HCEC 1CT (cell line): Measurements from ENCODE around the gene CLIP2.

ENCODE experiments used
- DNase-seq: peaks from one replicate; pipeline ENCODE4 v3.0.0-alpha.2; 2017

The CLIP2 gene

DNA sequence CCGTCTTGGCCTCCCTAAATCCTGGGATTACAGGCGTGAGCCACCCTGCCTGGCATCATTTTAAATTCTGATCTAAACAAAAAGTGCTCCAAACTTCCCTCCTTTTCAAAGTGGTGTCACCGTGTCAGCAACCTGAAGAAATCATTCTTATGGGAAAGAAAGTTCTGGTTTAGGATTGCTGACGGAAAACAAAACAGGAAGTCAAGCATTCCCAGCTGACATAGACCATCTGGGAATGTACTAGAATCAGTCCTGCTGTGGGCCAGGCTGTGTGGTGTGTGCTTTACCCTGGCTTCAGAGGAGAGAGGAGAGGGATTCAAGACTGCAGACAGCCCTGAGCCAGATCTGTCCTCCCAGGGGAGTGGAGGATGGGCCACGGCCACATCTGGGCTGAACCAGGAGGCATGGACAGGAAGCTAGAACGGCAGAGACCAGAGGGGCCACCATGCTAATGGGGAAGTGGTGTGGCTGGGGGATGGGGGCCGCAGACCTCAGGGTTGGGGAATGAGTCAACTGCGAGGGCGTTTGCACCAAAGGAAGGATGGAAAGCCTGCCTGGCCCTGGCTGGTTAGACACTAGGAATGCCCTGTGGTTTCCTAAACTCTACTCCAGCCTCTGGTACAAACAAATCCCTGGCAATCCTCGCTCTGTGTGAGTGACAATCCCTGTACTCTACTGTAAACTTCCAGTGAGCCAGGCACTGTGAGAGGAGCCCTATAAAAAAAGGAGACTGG, 16.7 kb upstream of the CLIP2 start:
- peak; percentile 98 for DNase-seq

DNA sequence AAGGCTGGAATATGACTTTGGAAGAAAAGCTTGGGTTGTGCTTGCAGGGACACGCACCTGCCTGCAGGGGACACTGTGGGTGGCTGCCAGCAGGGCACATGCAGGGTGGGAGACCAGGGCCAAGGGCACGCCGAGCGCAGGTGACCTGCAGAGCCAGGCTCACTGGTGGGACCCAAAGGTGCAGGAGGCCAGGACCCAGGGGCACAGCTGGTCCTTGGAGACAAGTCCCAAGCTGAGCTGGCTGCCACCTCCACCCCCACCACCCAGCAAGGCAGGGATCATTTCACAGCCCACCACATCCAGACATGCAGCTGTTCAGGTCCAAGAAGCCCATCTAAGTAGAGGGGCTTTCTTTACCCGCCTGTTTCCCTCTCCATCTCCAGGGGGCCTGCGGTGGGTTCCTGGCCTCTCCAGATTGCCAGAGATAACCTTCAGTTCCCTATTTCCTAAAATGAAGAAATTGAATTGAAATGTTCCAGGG, 13.8 kb upstream of the CLIP2 start:
- peak; percentile 33 for DNase-seq

DNA sequence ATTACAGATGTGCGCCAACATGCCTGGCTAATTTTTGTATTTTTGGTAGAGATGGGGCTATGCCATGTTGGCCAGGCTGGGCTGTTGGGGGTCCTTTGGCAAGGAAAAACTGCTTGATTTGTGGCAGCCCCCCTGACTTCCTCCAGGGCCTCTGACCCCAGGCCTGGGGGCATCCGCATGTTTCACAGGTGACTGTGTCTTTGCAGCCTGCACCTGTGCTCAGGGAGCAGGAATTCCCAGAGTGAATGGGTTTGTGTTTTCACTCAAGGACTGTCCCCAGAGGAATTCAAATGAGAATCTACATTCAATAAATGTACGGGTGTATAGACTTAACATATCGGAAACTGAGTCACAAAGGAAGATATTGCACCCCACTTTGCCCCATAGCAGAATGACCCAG, 11.6 kb upstream of the CLIP2 start:
- DNase-seq = no peak

DNA sequence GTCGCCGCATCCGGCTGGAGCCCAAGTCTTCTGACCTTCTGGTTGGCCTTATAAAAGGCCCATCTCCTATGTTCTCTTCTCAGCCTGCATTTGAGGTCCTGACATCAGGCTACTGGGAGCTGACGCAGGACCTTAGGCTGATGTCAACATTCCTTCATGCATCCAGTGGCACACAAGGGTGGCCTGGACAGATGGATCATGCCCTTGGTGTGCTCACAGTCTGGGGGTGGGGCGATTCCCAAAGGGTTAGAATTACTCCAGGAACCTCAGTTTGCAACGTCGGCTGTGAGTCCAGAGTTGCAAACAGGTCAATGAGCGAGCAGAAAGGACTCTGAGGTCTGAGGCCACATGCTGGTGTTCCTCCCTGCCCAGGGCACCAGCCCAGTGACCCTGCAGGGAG, 8.2 kb upstream of the CLIP2 start:
- peak; percentile 56 for DNase-seq

DNA sequence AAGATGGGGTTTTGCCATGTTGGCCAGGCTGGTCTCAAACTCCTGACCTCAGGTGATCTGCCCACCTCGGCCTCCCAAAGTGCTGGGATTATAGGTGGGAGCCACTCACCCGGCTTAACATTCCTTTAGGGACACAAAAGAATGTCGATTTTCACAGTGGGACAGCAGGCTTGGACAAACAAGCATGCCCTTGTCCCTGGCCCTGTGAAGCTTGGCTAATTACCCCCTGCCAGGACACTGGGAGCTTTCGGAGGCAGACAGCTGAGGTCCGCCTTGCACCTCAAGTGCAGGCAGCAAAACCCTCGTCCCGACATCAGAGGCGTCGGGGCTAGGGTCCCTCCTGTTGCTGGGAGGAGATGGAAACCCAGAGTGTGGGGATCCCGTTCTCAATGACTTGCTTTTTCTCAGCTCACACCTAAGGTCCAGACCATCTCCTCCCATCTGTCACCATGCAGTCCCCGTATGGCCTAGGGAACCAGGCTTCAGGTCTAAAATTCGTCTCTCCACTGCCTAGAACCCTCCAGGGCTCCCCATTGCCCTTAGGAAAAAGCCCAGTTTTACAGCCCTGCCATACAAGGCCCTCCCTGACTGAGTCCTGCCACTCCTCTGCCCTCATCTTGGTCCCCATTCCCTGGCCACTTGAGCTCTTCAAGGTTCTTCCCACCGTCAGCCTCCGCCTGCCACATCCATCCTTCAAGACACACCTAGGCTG, 6.3 kb upstream of the CLIP2 start:
- no peak for DNase-seq

DNA sequence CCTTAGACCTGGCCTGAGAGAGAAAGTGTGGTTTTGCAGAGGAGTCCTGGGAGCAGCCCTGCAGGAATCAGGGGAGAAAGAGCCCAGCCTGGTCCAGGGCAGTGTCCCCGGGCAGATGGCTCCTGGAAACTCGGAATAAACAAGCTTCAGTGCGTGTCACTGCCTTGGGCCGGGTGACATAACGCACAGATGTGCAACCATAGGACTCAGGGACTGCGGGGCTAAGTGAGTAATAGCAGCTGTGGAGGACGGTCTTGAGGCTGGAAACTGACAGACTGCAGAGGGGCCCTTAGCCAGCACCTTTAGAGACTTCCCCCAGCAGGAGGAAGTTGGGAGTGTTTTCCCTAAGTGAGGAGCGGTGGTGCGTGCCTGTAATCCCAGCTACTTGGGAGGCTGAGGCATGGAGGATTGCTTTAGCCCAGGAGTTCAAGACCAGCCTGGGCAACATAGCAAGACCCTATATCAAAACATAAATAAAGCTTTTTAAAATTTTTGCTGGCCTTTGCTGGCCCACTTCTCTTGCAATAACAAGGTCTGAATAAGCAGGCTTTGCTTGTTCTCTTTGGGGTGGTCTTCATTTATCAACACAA, 5.3 kb upstream of the CLIP2 start:
- DNase-seq = no peak

DNA sequence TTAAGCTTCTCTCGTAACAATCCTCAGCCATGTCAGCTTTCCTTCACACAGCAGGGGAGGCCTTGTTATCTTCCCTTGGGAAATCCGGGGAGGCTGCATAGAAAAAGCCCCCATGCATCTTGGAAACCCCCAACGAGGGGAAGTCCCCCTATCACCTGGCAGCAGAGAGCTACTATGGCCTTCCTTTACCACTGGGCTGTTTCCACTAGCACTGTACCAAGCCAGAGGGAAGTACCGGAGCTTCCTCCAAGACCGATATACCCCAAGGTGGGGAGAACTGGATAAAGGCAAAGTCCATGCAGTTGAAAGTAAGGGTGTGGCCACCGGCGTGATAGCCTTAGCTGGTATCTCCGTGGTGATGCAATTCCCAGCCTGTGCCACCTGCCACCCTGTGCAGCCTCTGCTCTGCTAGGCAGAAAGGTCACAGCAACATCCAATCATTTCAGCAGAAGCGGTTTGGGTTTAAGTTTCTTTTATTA, 4.4 kb upstream of the CLIP2 start:
- DNase-seq = no peak

DNA sequence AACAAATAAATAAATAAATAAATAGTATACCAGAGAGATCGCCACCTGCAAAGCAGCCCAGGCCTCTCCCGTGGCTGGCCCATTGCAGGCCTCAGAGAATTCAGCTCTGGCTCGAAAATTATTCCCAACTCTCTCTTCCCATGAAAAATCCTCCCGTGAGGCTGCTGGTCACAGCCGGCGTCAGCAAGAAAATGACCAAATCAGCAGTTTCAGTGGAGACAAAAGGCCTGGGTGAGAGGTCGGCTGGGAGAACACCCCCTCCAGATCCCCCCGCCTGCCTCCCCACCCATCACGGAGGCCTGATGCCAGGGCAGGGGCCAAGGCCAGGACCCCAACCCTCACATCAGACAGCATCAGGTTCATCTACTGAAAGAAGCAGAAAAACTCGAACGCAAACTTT, 3.1 kb upstream of the CLIP2 start:
- DNase-seq = no peak

DNA sequence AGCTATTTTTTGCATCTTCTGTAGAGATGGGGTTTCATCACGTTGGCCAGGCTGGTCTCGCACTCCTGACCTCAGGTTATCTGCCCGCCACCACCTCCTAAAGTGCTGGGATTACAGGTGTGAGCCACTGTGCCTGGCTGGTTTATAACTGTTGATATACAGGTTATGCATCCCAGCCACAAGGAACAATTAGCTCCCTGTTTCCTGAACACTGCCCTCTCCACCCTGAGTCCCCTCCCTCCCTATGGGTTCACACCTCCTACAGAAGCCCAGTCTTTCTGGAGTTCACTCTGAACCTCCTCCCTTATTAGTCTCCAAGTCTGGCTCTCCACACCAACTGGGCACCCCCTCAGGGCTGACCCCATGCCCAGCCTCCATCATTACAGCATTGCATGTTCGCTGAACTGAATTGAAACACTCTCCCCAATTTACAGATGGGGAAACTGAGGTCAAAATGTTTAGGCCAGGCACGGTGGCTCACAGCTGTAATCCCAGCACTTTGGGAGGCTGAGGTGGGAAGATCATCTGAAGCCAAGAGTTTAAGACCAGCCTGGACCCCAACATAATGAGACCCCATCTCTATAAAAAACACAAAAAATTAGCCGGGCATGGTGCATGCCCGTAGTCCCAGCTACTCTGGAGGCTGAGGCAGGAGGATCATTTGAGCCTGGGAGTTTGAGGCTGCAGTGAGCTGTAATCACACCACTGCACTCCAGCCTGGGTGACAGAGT, 1.7 kb upstream of the CLIP2 start:
- no peak for DNase-seq

DNA sequence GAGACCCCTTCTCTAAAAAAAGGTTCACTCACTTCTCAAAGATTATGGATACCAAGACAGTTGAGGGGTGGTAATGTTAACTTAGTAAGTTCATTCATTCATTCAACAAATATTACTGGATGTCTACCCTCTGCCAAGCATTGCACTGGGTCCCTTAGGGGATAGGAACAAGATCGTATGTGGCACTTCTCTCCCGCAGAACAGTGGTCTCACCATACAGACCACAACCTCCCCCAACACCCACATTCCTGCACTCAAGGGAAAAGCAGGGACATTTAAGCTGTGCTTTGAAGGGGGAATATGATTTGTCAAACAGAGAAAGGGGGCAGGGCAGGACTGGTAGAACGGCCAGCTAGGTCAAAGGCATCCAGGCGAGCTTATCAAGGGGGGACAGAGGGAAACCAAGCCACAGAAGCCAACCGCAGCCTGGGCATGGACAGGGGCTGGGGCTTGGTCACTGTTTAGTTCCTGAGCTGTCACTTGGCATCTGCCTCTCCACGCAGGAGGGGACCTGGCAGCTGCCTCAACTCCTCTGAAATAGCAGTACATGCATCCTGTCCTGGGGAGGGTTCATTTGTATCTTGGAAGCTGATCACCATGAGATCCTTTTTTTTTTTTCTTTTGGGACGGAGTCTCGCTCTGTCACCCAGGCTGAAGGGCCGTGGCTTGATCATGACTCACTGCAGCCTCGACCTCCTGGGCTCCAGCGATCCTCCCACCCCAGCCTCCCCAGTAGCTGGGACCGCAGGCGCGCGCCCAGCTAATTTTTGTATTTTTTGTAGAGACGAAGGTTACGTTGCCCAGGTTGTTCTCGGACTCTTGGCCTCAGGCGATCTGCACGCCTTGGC, 949 bp upstream of the CLIP2 start:
- DNase-seq = no peak

DNA sequence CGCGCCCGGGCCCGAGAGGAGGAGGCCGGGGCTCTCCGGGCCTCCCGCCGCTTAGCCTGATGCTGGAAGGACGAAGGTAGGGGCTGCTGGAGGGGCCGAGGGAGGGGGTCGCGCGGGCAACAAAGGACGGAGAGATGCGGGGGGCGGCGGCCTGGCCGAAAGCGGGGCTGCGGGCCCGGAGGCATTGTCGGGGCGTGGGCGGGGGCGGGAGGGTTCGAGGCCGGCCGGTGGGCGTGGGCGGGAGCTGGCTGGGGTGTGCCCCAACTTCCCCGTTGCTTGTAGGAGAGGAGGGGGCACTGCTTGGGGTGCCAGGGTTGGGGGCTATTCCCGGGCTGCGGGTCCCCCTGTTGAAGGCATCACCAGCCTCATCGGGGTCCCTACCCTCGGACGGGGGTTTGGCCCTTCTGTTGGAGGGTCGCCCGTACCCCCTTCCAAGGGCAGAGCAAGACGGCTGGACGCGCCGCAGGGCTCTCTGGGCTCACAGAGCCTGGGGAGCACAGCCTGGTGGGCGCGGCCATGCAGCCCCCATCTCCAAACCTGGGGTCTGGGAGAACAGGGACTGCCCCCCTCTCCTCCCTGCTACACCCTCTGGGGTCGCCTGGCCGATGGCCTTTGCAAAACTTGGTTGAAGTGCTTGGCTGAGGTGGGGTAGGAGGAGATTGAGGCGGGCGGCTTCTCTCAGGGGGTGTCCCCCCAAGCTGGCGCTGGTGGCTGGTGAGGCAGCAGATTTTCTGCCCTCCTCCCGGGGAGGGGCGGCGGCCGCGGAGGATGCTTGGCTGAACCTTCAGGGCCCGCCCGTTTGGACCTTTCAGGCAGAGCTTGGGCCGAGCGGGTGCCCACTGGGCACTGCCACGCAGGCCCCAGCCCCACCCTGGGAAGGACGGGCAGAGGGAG, 699 bp downstream of the CLIP2 start:
- peak; percentile 28 for DNase-seq

DNA sequence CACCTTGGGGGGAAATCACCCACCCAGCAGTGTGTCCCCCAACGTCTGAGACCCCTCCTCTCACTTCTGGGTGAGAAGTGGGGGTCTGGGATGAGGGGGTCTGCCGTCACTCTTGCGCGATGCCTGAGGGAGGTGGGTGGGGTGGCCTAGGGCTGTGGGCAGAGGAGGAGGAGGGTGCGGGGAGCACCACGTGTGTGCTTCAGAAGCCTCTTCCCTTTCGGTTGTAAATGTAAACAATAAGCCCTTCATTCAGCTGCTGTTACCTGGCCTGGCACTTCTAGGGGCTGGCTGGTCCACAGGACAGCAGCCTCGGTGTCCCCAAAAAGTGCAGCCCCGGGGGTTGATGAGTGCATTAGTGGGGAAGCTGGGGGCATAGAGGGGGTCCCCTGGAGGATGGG, 1.3 kb downstream of the CLIP2 start:
- DNase-seq = no peak

DNA sequence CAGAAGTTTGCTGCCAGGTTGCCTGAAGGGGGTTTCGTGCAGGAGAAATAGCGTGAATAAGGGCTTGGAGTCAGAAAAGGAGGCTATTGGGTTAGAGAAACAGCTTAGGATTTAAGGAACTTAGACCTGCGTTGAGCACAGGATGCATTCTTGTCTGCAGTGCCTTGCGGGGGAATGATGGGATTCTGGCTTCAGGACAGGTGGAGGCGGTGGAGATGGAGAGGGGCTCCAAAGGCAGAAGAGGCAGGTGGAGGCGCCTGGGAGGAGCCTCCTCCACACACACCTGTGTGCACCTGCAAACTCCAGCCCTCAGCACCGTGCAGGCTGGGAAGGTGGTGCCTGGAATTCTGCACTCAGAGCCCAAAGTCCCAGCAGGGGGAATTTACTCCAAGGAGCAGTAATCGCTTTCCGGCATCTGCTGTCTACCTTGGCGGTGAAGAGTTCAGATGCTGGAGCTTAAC, 1.8 kb downstream of the CLIP2 start:
- no peak for DNase-seq

DNA sequence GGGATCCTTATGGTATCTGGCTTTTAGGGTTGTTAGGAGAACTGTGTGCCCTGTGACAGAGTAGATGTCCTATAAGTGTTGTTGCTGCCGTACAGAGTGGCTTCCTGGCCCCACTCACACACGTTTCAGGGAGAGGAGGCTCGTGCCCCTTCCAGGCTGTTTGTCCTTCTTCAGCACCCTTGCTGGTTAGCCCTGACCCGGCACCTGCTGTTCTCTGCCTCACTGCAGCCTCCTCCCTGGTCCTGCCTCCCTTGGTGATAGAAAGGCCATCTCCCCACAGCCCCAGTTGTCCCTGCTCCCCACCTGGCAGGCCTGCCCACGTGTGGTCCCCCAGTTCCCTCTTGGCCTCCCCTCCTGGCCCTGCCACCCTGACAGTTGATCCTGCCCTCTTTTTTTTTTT, 2.3 kb downstream of the CLIP2 start:
- DNase-seq = no peak

DNA sequence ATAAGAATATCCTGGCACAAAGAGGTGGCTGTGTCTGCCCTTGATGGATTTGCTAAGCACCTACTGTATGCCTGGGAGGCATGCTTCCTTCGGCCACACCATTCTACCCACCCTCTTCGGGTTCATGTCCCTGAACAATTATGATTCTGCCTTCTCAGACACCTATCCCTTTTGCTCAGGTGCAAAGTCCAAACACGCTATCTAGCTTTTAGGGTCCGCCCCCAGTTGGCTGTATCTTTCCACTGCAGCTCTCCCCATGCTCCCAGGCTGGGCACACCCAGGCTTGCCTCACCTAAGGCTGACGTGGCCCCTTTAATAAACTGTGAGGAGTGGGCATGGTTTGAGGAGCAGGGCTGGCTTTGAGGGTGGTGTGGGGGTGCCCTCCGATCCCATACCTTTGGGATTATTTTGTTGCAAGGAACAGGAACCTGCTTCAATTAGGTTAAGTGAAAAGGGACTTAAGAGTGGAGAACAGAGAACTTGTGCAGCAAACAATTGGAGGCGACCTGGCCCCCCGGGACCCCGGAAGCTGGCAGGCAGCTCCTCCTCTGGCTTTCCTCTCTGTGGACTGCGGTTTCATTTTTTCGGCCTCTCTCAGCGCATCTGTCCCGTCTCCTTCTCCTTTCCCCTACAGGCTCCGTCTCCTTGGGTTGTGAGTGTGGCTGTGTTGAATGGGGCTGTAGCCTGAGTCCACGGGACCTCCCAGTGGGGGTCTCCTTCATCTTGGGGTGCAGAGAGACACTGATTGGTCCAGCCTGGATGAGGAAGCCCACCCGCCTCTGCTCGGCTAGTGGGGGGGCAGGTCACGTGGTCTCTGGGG, 3.8 kb downstream of the CLIP2 start:
- no peak for DNase-seq

DNA sequence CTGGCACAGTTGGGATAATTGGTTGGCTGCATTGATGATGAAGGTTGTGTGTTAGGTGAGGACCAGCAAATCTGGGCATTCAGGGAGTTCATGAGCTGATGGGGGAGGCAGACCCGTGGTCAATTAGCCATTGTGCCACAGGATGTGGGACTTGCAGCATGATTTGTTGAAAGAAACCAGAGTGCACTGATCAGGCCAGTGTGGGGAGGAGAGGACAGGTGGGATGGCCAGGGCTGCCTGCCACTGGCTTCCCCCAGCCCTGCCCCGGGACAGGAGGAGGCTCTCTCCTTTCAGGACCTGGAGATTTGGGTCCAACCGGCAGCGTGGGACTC, 4.3 kb downstream of the CLIP2 start:
- DNase-seq = no peak

DNA sequence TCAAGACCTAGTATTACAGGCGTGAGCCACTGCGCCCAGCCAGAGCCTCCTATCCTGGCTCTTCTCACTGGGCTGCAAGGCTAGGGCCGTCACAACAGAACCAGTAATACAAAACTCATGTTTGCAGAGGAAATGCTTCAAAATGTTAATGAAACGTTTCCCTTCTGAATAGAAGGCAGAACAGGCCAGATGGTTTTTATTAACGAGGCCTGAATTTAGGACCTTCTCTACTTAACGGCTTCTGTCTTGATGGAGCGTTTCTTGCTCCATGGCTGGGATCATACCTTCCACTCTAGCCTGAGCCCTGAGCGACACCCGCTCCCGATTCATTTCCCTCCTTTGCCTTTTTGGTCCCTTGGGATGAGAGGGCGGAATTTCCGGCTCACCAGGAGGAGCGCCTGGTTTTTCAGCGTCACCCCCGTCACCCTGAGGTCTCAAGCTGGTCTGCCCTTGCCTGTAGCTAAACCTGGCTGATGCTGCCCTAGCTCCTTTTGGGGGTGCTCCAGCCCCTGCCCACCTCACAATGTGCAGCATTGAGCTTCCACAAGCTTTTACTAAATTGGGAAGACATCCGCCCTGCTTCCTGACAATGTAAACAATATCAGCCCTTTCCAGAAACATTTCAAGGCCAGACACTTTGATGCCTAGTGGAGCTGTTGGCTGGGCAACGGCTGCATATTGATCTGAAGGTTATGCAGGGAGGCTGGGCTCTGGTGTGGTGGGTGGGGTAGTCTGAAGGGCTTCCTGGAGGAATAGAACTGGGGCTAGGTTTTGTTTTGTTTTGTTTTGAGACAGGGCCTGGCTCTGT, 5.2 kb downstream of the CLIP2 start:
- no peak for DNase-seq

DNA sequence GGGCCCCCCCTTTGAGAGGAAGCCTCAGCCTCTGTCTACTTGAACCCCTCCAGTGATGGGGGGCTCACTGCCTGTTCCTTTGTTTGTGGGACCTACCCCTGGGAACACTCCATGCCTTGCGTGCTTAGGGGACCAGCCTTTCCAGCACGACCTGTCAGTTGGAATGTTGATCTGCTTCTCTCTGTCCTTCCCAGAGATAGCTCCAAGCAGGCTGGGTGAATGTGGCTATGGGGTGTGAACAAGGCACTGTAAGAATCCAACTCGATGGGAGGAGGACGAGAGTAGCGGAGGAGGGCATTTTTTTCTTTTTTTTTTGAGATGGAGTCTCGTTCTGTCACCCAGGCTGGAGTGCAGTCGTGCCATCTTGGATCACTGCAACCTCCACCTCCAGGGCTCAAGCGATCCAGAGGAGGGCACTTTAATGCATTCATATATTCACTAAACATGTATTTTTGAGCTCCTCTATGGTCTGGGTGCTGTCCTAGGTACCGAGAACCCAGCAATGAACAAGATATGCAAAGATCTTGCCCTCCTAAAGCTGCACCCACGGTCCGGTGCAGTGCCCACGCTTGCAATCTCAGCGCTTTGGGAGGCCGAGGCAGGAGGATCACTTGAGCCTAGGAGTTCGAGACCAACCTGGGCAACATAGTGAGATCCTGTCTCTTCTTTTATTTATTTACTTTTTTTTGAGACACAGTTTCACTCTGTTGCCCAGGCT, 8.5 kb downstream of the CLIP2 start:
- no peak for DNase-seq

DNA sequence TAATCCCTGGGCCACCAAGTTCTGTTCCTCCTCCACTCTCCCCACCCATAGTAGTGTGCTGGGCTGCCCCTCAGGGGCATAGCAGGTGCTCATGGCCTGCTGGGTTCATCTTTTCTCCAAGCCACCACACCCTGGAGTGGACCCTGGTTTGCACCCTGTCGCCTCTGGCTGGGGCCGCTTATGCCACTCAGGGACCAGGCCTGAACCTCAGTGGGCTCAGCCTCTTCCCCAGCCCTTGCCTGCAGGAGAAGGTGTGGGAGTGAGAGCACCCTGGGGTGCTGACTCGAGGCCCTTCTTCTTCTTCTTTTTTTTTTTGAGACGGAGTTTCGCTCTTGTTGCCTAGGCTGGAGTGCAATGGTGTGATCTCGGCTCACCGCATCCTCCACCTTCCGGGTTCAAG, 10.2 kb downstream of the CLIP2 start:
- no peak for DNase-seq
